PC-3 (cell line): ENCODE measurements around the gene LRP1B. TPM values are rescaled to one million over a fixed set of nuclear protein-coding genes. Genes with fewer than 3 reads are reported as not detected.

Experiments used
- ATAC-seq: fragments of 200-7000 bp; cut with Tn5 transposase; 2 replicates; pipeline ENCODE4 v1.9.1; 2020; ENCODE audit warnings: mild to moderate bottlenecking, moderate library complexity
- BruUV-seq: library from RNA; stranded (reverse); fragments of 400-500 nt; replicated peaks from 2 replicates; lab custom pipeline; 2021; lab: Mats Ljungman, UMichigan
- CTCF ChIA-PET: fragments of 300-600 bp; sonication (Branson Sonifier 250); formaldehyde crosslinking; loops from one replicate; lab custom pipeline; 2022; ENCODE audit warnings: antibody characterized with exemption; lab: Charles Lee
- POLR2A ChIA-PET: fragments of 300-600 bp; sonication (Branson Sonifier 250); formaldehyde crosslinking; loops from one replicate; lab custom pipeline; 2022; ENCODE audit warnings: antibody characterized with exemption; ENCODE audit not compliant: unreplicated experiment; lab: Charles Lee
- DNase-seq: peaks from one replicate; pipeline ENCODE4 v3.0.0-alpha.2; 2015
- H2AFZ ChIP-seq: fragments of 300-600 bp; sonication (generic); 2 replicates; pipeline ENCODE4 v1.6.0; 2016; ENCODE audit warnings: antibody characterized with exemption, low read length
- H3F3A ChIP-seq: fragments of 300-600 bp; sonication (generic); one replicate; pipeline ENCODE4 v1.6.0; 2017; ENCODE audit warnings: antibody characterized with exemption, low read length, control low read depth, mild to moderate bottlenecking; ENCODE audit not compliant: unreplicated experiment
- H3K27ac ChIP-seq: fragments of 300-600 bp; sonication (generic); 2 replicates; pipeline ENCODE4 v1.5.1; 2016; ENCODE audit warnings: mild to moderate bottlenecking, low read length
- H3K27me3 ChIP-seq: fragments of 300-600 bp; sonication (generic); 2 replicates; pipeline ENCODE4 v1.6.1; 2016; ENCODE audit warnings: low read length, mixed read lengths
- H3K36me3 ChIP-seq: fragments of 300-600 bp; sonication (generic); 2 replicates; pipeline ENCODE4 v1.6.1; 2016; ENCODE audit warnings: low read depth, mixed run types, low read length, mixed read lengths
- H3K4me1 ChIP-seq: fragments of 300-600 bp; sonication (generic); 2 replicates; pipeline ENCODE4 v1.5.1; 2016; ENCODE audit warnings: low read length; ENCODE audit not compliant: insufficient read depth
- H3K4me2 ChIP-seq: fragments of 300-600 bp; sonication (generic); 2 replicates; pipeline ENCODE4 v1.6.0; 2016; ENCODE audit warnings: low read length
- H3K4me3 ChIP-seq: fragments of 300-600 bp; sonication (generic); 2 replicates; pipeline ENCODE4 v1.5.1; 2016; ENCODE audit warnings: mild to moderate bottlenecking, low read length, mixed read lengths
- H3K79me2 ChIP-seq: fragments of 300-600 bp; sonication (generic); 2 replicates; pipeline ENCODE4 v1.6.1; 2017; ENCODE audit warnings: low read length, mixed read lengths
- H3K9ac ChIP-seq: fragments of 300-600 bp; sonication (generic); 2 replicates; pipeline ENCODE4 v1.6.0; 2016; ENCODE audit warnings: mild to moderate bottlenecking, low read length
- H3K9me2 ChIP-seq: fragments of 300-600 bp; sonication (generic); replicated peaks from 2 replicates; pipeline ENCODE4 v1.6.1; 2016; ENCODE audit warnings: mixed run types, low read length, mixed read lengths
- H3K9me3 ChIP-seq: fragments of 300-600 bp; sonication (generic); 2 replicates; pipeline ENCODE4 v1.6.1; 2016; ENCODE audit warnings: low read length, mixed read lengths
- H4K20me1 ChIP-seq: fragments of 300-600 bp; sonication (generic); 2 replicates; pipeline ENCODE4 v1.6.1; 2016; ENCODE audit warnings: low read length, mixed read lengths
- EZH2 ChIP-seq: fragments of 300-600 bp; sonication (generic); IDR thresholded peaks from one replicate; pipeline ENCODE4 v1.6.1; 2017; ENCODE audit warnings: antibody characterized with exemption, mild to moderate bottlenecking, low read length; ENCODE audit not compliant: unreplicated experiment
- EZH2phosphoT487 ChIP-seq: fragments of 300-600 bp; sonication (generic); IDR thresholded peaks from 2 replicates; pipeline ENCODE4 v1.6.1; 2018; ENCODE audit warnings: mild to moderate bottlenecking, antibody characterized with exemption, low read length, borderline replicate concordance
- intact Hi-C: fragments of 100-400 bp; cut with micrococcal nuclease; formaldehyde crosslinking; loops from 2 replicates; pipeline ENCODE4 v1.9.0; 2023
- total RNA-seq: library from RNA; depleted of rRNA; stranded (reverse); fragments of >200 nt; gene quantifications from 2 replicates; pipeline ENCODE4 v1.2.3, GENCODE V29; 2014
- TF ChIP-seq, protein P1 (sequence below): fragments of 300-600 bp; sonication (generic); conservative IDR thresholded peaks from 2 replicates; pipeline ENCODE4 v1.5.1; 2017; ENCODE audit warnings: antibody characterized with exemption, low read depth, mild to moderate bottlenecking, low read length

LRP1B gene
- total RNA-seq, 1 experiment from 2014 or later = 0.04 TPM

- H3K36me3 ChIP-seq = no peaks in the 10 kb centered on the region
- no TSS peak for BruUV-seq
- no peaks in the 10 kb centered on the region for H4K20me1 ChIP-seq
- H3K9me3 ChIP-seq = no peaks in the 10 kb centered on the region
- DNase-seq (no peak), ATAC-seq (no peak)
- no peak overlapping the region for H2AFZ ChIP-seq
- ChIA-PET POLR2A (no interaction called here), CTCF (no interaction called here)
- H3K79me2 ChIP-seq = no peaks in the 10 kb centered on the region
- no peaks in the 10 kb centered on the region for H3K9me2 ChIP-seq
- H3K27ac ChIP-seq = no peak overlapping the region
- no peaks in the 10 kb centered on the region for H3F3A ChIP-seq
- TF ChIP-seq EZH2 = no peak
- TF ChIP-seq EZH2phosphoT487 = no peak
- TF ChIP-seq, protein P1, sequence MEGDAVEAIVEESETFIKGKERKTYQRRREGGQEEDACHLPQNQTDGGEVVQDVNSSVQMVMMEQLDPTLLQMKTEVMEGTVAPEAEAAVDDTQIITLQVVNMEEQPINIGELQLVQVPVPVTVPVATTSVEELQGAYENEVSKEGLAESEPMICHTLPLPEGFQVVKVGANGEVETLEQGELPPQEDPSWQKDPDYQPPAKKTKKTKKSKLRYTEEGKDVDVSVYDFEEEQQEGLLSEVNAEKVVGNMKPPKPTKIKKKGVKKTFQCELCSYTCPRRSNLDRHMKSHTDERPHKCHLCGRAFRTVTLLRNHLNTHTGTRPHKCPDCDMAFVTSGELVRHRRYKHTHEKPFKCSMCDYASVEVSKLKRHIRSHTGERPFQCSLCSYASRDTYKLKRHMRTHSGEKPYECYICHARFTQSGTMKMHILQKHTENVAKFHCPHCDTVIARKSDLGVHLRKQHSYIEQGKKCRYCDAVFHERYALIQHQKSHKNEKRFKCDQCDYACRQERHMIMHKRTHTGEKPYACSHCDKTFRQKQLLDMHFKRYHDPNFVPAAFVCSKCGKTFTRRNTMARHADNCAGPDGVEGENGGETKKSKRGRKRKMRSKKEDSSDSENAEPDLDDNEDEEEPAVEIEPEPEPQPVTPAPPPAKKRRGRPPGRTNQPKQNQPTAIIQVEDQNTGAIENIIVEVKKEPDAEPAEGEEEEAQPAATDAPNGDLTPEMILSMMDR = no peak
- no peaks in the 10 kb centered on the region for H3K4me1 ChIP-seq
- no peak overlapping the region for H3K4me2 ChIP-seq
- H3K4me3 ChIP-seq = no peak overlapping the region
- peaks cover 4% of the 10 kb centered on the region; the same call in 1 of the 2 replicates for H3K27me3 ChIP-seq
- intact Hi-C loops = loop anchor here (5.0 to 10.0 kb wide), 2 partner anchors 224 to 742 kb away; no protein-coding TSS in a partner anchor
- no peak overlapping the region for H3K9ac ChIP-seq
These were observed 5.8 kb upstream of the LRP1B start for GRCh38 chr2:142136571-142136970.

DNA sequence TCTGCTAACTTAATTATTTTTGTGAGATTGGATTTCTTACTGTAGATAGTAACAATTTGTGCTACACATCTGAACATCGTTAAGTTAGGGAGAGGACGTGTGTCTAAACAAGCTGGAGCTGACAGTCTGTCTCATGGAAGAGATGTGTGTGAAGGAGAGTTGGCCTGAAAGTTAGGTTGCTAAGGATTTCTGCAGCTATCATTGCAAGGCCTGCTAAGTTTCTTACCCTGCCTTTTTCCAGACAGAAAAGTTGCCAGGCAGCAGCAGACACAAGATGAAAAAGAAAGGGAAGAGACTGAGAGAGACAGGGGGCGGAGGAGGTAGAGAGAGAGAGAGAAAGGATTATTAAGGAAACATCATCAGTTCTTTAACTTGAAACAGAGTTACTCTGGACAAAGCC is 4.1 kb upstream of the LRP1B start:
- Histone ChIP-seq H3F3A (no peaks in the 10 kb centered on the region), H3K4me3 (no peak overlapping the region), H3K9ac (no peak overlapping the region), H3K27ac (no peak overlapping the region), H3K4me1 (no peaks in the 10 kb centered on the region), H3K9me2 (no peaks in the 10 kb centered on the region), H3K36me3 (no peaks in the 10 kb centered on the region), H4K20me1 (no peaks in the 10 kb centered on the region), H3K79me2 (no peaks in the 10 kb centered on the region), H2AFZ (no peak overlapping the region), H3K9me3 (no peaks in the 10 kb centered on the region), H3K4me2 (no peak overlapping the region), H3K27me3 (peaks cover 14% of the 10 kb centered on the region)
- intact Hi-C loops = loop anchor here (5.0 to 10.0 kb wide), 2 partner anchors 223 to 740 kb away; no protein-coding TSS in a partner anchor
- BruUV-seq = no TSS peak
- POLR2A ChIA-PET = no interaction called here
- CTCF ChIA-PET = no interaction called here
- TF ChIP-seq EZH2phosphoT487 (no peak), EZH2 (no peak)
- TF ChIP-seq, protein P1 = no peak
- ATAC-seq (no peak), DNase-seq (no peak)
